Measurements from ENCODE around the gene AOPEP. TPM values are rescaled to one million over a fixed set of nuclear protein-coding genes. Genes with fewer than 3 reads are reported as not detected.

The AOPEP gene
- total RNA-seq = 111 and 112 TPM in 2 replicates

DNA sequence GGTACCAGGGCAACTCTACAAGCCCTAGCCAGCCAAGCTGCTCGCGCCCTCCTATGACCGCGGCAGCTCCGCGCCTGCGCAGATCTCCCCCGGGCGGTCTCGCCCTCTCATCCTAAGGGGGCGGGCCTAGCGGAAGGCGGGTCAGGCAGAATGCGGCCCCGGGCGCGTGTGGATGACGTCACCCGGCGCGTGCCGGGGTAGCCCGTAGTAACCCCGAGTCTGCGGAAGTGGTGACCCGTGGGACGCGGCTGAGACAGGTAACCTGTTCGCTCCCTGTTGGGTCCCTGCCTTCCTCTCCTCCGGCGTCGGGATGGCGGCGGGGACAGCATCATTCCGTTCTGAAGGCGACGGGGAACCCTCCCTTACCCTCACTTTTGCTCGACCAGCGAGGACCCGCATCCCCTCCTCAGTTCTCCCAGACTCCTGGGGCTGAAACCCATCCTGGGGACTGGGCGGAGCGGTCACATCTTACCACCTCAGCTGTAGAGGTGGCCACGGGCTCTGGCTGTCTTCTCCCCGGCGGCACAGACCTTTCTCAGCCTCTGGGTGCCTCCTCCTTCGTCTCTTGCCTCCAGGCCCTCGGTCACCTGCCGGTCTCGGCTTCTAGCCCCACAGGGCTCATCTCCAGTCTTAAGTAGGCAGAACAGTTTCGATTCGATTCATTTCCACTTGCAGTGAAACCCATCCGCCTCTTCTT is at the start of gene AOPEP:
AOPEP (plus strand) TSS at position 205 of the 697 bp plus-strand sequence. CDS start 33,085 bp downstream, outside the sequence.

Other genes with a start within 250 kb of the AOPEP start
- gene PCAT7, start 171.6 kb upstream of the AOPEP start, total RNA-seq = not detected in 2 replicates
- gene FBP2, start 132.9 kb upstream of the AOPEP start, total RNA-seq = not detected in 2 replicates
- gene FBP1, start 87.2 kb upstream of the AOPEP start, total RNA-seq = 0.19 and 0.21 TPM in 2 replicates

Data from airway epithelial cell (primary cell).